ENCODE measurements around the gene YKT6. TPM values are rescaled to one million over a fixed set of nuclear protein-coding genes. Genes with fewer than 3 reads are reported as not detected.

YKT6 gene
- total RNA-seq, 1 experiment from 2014 or later = 107 TPM

- intact Hi-C loops (cut with micrococcal nuclease) = no loop called here
- Mint-ChIP-seq H3K4me1 (ENCODE audit: insufficient read depth, unreplicated experiment) (peaks cover 26% of the 10 kb centered on the region), H3K36me3 (ENCODE audit: insufficient read depth, unreplicated experiment) (peaks cover 4% of the 10 kb centered on the region), H3K27ac (ENCODE audit: low read depth, unreplicated experiment) (no peak overlapping the region), H3K9me3 (ENCODE audit: unreplicated experiment) (no peaks in the 10 kb centered on the region), H3K27me3 (ENCODE audit: insufficient read depth, unreplicated experiment) (no peaks in the 10 kb centered on the region), H3K4me3 (ENCODE audit: unreplicated experiment) (no peak overlapping the region)
- no peak for DNase-seq (ENCODE audit: unreplicated experiment)
- TF ChIP-seq CTCF (IDR thresholded peaks at IDR 0.05; ENCODE audit: unreplicated experiment) = no peak
- BruUV-seq (replicated peaks) = no TSS peak
- ChIA-PET CTCF (interaction anchor here (0.6 to 1.3 kb wide), 2 partner anchors 8 to 913 kb away, joined by 3 to 5 read pairs; no protein-coding TSS in a partner anchor), POLR2A (interaction anchor here (0.6 kb wide), 1 partner anchor 164 kb away, joined by 3 read pairs; no protein-coding TSS in a partner anchor)
Measured at GRCh38 chr7:44222776-44223261, 22.0 kb downstream of the YKT6 start.

GRCh38 chr7:44223362-44224079 lies 22.7 kb downstream of the YKT6 start:
- Mint-ChIP-seq H3K9me3 (ENCODE audit: unreplicated experiment) (no peaks in the 10 kb centered on the region), H3K27me3 (ENCODE audit: insufficient read depth, unreplicated experiment) (no peaks in the 10 kb centered on the region), H3K4me3 (ENCODE audit: unreplicated experiment) (no peak overlapping the region), H3K27ac (ENCODE audit: low read depth, unreplicated experiment) (no peak overlapping the region), H3K36me3 (ENCODE audit: insufficient read depth, unreplicated experiment) (peaks cover 4% of the 10 kb centered on the region), H3K4me1 (ENCODE audit: insufficient read depth, unreplicated experiment) (peaks cover 26% of the 10 kb centered on the region)
- ChIA-PET CTCF (interaction anchor here (0.6 to 1.3 kb wide), 5 partner anchors 9 to 912 kb away, joined by 3 to 7 read pairs (median 5); no protein-coding TSS in a partner anchor), POLR2A (interaction anchor here (1.5 kb wide), 1 partner anchor 342 kb away, joined by 5 read pairs; no protein-coding TSS in a partner anchor)
- no peak for DNase-seq (ENCODE audit: unreplicated experiment)
- TF ChIP-seq CTCF (IDR thresholded peaks at IDR 0.05; ENCODE audit: unreplicated experiment) = no peak
- intact Hi-C loops (cut with micrococcal nuclease) = no loop called here
- no TSS peak for BruUV-seq (replicated peaks)

- intact Hi-C loops (cut with micrococcal nuclease) = no loop called here
- H3K4me3 Mint-ChIP-seq (ENCODE audit: unreplicated experiment) = peak overlapping the region; percentile 26
- H3K4me1 Mint-ChIP-seq (ENCODE audit: insufficient read depth, unreplicated experiment) = peaks cover 26% of the 10 kb centered on the region
- no peak for TF ChIP-seq CTCF (IDR thresholded peaks at IDR 0.05; ENCODE audit: unreplicated experiment)
- DNase-seq (ENCODE audit: unreplicated experiment) = peak; percentile 88
- no peaks in the 10 kb centered on the region for H3K27me3 Mint-ChIP-seq (ENCODE audit: insufficient read depth, unreplicated experiment)
- peaks cover 4% of the 10 kb centered on the region for H3K36me3 Mint-ChIP-seq (ENCODE audit: insufficient read depth, unreplicated experiment)
- no peak overlapping the region for H3K27ac Mint-ChIP-seq (ENCODE audit: low read depth, unreplicated experiment)
- BruUV-seq (replicated peaks) = no TSS peak
- no peaks in the 10 kb centered on the region for H3K9me3 Mint-ChIP-seq (ENCODE audit: unreplicated experiment)
- ChIA-PET CTCF (interaction anchor here (0.6 to 1.3 kb wide), 7 partner anchors 10 to 911 kb away, joined by 3 to 7 read pairs (median 3); partner anchors contain the start of gene NUDCD3), POLR2A (interaction anchor here (0.9 to 1.5 kb wide), 2 partner anchors 10 to 341 kb away, joined by 3 to 5 read pairs; no protein-coding TSS in a partner anchor)
Measured at GRCh38 chr7:44224080-44224973, 23.5 kb downstream of the YKT6 start.

Measured in MCF 10A (cell line).